PC-9 (cell line): ENCODE measurements around the gene NOS1AP. TPM values are rescaled to one million over a fixed set of nuclear protein-coding genes. Genes with fewer than 3 reads are reported as not detected.

Source experiments
- BruUV-seq: library from RNA; stranded (reverse); fragments of 400-500 nt; replicated peaks from 2 replicates; lab custom pipeline; 2021; lab: Mats Ljungman, UMichigan
- CTCF ChIA-PET: fragments of 300-600 bp; sonication (Branson Sonifier 250); formaldehyde crosslinking; loops from one replicate; lab custom pipeline; 2022; ENCODE audit warnings: antibody characterized with exemption; lab: Charles Lee
- POLR2A ChIA-PET: fragments of 300-600 bp; sonication (Branson Sonifier 250); formaldehyde crosslinking; loops from one replicate; lab custom pipeline; 2022; ENCODE audit warnings: antibody characterized with exemption; ENCODE audit not compliant: unreplicated experiment; lab: Charles Lee
- DNase-seq, 2 experiments: peaks; one replicate each; pipeline versions ENCODE4 v3.0.0 to v3.0.0-alpha.2; 2015 to 2022; ENCODE audit warnings: mixed read lengths in 1 of 2
- H2AFZ ChIP-seq: fragments of 200-600 bp; sonication (generic); 2 replicates; pipeline ENCODE4 v1.8.1; 2017; ENCODE audit warnings: antibody characterized with exemption
- H3F3A ChIP-seq: fragments of 200-600 bp; sonication (generic); 2 replicates; pipeline ENCODE4 v1.8.1; 2017; ENCODE audit warnings: antibody characterized with exemption, mild to moderate bottlenecking, low read depth; ENCODE audit not compliant: insufficient read depth
- H3K27ac ChIP-seq: fragments of 200-600 bp; sonication (generic); 2 replicates; pipeline ENCODE4 v1.6.1; 2016; ENCODE audit warnings: mixed run types
- H3K27me3 ChIP-seq: fragments of 200-600 bp; sonication (generic); 2 replicates; pipeline ENCODE4 v1.6.1; 2016; ENCODE audit warnings: low read depth, mixed run types; ENCODE audit not compliant: insufficient read depth
- H3K36me3 ChIP-seq: fragments of 200-600 bp; sonication (generic); 2 replicates; pipeline ENCODE4 v1.6.1; 2016; ENCODE audit warnings: low read depth, mixed run types
- H3K4me1 ChIP-seq: fragments of 200-600 bp; sonication (generic); replicated peaks from 2 replicates; pipeline ENCODE4 v1.6.1; 2016; ENCODE audit warnings: mixed run types; ENCODE audit not compliant: insufficient read depth
- H3K4me2 ChIP-seq: fragments of 200-600 bp; sonication (generic); 2 replicates; pipeline ENCODE4 v1.6.1; 2017; ENCODE audit warnings: mixed run types
- H3K4me3 ChIP-seq: fragments of 200-600 bp; sonication (generic); 2 replicates; pipeline ENCODE4 v1.6.1; 2016; ENCODE audit warnings: mixed run types
- H3K79me2 ChIP-seq: fragments of 200-600 bp; sonication (generic); 2 replicates; pipeline ENCODE4 v1.6.1; 2017; ENCODE audit warnings: low read depth, mixed run types
- H3K9me2 ChIP-seq: fragments of 200-600 bp; sonication (generic); 2 replicates; pipeline ENCODE4 v1.8.1; 2017; ENCODE audit warnings: mild to moderate bottlenecking; ENCODE audit not compliant: insufficient read depth
- H3K9me3 ChIP-seq: fragments of 200-600 bp; sonication (generic); 2 replicates; pipeline ENCODE4 v1.8.1; 2016; ENCODE audit warnings: low read depth; ENCODE audit not compliant: insufficient read depth
- H4K20me1 ChIP-seq: fragments of 200-600 bp; sonication (generic); 2 replicates; pipeline ENCODE4 v1.8.1; 2017; ENCODE audit not compliant: insufficient read depth
- EZH2 ChIP-seq: fragments of 200-600 bp; sonication (generic); IDR thresholded peaks from 2 replicates; pipeline ENCODE4 v1.8.0; 2017; ENCODE audit warnings: antibody characterized with exemption, low read depth
- intact Hi-C: fragments of 100-400 bp; cut with micrococcal nuclease; formaldehyde crosslinking; loops from one replicate; pipeline ENCODE4 v1.10.0; 2022; ENCODE audit not compliant: unreplicated experiment
- total RNA-seq: library from RNA; stranded (reverse); gene quantifications from 2 replicates; pipeline ENCODE4 v1.2.3, GENCODE V29; 2021
- TF ChIP-seq, protein P1 (sequence below): fragments of 200-600 bp; sonication (generic); conservative IDR thresholded peaks from 2 replicates; pipeline ENCODE4 v1.6.1; 2017; ENCODE audit warnings: mixed run types, antibody characterized with exemption, mild to moderate bottlenecking, moderate library complexity

Gene NOS1AP
- total RNA-seq, 1 experiment from 2014 or later: 9.9 TPM

DNA sequence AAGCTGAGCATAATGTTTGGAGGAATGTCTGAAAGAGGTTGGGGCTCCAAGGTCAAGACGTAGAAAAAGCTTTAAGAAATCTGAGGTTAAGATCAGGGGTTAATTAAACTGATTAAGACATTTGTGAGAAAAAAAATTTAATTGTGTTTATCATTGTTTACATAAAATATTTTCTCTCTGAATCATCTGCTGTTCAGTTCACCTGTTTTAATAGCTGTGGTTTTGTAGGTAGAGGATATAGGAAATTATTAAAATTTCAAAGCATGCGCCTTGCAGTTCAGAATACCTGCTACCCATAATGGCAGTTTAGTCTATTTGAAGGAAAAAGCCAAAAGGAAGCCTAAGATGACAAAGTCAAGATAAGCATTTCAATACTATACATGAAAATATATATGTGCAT lies 154.0 kb downstream of the NOS1AP start:
- no peaks in the 10 kb centered on the region for H3K9me2 ChIP-seq
- H3K4me3 ChIP-seq: no peak overlapping the region
- CTCF ChIA-PET: no interaction called here
- H3K4me2 ChIP-seq: peak overlapping the region; percentile 40
- H3K79me2 ChIP-seq: peaks cover 92% of the 10 kb centered on the region
- H3K9me3 ChIP-seq: no peaks in the 10 kb centered on the region
- intact Hi-C loops: no loop called here
- H4K20me1 ChIP-seq: peaks cover 19% of the 10 kb centered on the region; the same call in 1 of the 2 replicates
- H3F3A ChIP-seq: peaks cover 23% of the 10 kb centered on the region
- POLR2A ChIA-PET: no interaction called here
- peaks cover 32% of the 10 kb centered on the region for H3K4me1 ChIP-seq
- no TSS peak for BruUV-seq
- no peak for TF ChIP-seq EZH2
- TF ChIP-seq, protein P1, sequence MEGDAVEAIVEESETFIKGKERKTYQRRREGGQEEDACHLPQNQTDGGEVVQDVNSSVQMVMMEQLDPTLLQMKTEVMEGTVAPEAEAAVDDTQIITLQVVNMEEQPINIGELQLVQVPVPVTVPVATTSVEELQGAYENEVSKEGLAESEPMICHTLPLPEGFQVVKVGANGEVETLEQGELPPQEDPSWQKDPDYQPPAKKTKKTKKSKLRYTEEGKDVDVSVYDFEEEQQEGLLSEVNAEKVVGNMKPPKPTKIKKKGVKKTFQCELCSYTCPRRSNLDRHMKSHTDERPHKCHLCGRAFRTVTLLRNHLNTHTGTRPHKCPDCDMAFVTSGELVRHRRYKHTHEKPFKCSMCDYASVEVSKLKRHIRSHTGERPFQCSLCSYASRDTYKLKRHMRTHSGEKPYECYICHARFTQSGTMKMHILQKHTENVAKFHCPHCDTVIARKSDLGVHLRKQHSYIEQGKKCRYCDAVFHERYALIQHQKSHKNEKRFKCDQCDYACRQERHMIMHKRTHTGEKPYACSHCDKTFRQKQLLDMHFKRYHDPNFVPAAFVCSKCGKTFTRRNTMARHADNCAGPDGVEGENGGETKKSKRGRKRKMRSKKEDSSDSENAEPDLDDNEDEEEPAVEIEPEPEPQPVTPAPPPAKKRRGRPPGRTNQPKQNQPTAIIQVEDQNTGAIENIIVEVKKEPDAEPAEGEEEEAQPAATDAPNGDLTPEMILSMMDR: no peak
- H3K27ac ChIP-seq: peak overlapping the region; percentile 16; the same call in 1 of the 2 replicates
- peak in 1 of 2 experiments; percentile 63 for DNase-seq
- no peaks in the 10 kb centered on the region for H3K36me3 ChIP-seq
- no peaks in the 10 kb centered on the region for H3K27me3 ChIP-seq
- no peak overlapping the region for H2AFZ ChIP-seq

DNA sequence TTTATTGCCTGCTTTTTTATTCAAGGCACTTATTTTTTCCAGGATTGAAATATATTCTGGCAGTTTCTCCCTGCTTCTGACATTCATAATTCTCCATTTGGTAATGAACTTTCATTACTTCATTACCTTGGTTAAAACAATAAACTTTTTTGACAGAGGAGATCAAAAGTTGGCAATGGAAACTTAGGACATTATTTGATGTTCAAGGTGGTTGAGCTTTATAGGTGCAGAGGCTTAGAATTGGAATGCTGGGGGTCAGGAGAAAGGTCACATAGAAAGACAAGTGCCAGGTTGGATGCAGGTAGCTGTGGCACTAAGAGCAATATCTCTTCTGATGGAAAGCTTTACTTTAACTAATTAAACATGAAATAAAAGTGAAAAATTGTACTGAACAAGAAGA lies 154.8 kb downstream of the NOS1AP start:
- H3K9me2 ChIP-seq: no peaks in the 10 kb centered on the region
- H3K9me3 ChIP-seq: no peaks in the 10 kb centered on the region
- ChIA-PET POLR2A (interaction anchor here (0.7 kb wide), 1 partner anchor 473 kb away, joined by 3 read pairs; no protein-coding TSS in a partner anchor), CTCF (no interaction called here)
- H3K36me3 ChIP-seq: no peaks in the 10 kb centered on the region
- DNase-seq: no peak
- H3K27me3 ChIP-seq: no peaks in the 10 kb centered on the region
- no TSS peak for BruUV-seq
- H3K4me2 ChIP-seq: no peak overlapping the region
- no peak overlapping the region for H3K4me3 ChIP-seq
- peaks cover 26% of the 10 kb centered on the region for H3F3A ChIP-seq
- H3K27ac ChIP-seq: no peak overlapping the region
- peaks cover 90% of the 10 kb centered on the region for H3K79me2 ChIP-seq
- H3K4me1 ChIP-seq: peaks cover 32% of the 10 kb centered on the region
- H4K20me1 ChIP-seq: peaks cover 19% of the 10 kb centered on the region; the same call in 1 of the 2 replicates
- TF ChIP-seq, protein P1: no peak
- no peak for TF ChIP-seq EZH2
- H2AFZ ChIP-seq: no peak overlapping the region
- intact Hi-C loops: no loop called here

DNA sequence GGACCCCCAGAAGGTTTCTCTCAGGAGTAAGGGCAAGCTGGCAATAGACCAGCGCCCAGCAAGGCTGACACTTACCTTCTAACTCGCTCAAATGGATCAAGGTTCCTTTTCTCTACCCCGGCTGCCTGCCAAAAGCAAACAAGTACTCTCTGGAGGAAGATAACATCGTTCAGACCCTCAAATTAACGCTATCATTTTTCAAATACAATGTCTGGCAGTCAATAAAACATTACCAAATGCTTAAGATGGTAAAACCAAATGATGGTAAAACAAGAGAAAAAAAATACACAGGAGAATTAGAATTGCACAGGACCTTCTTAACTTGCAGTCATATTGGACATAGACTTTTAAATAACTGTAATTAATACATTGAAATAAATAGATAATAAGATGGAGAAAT lies 159.1 kb downstream of the NOS1AP start:
- DNase-seq: no peak
- H3K27me3 ChIP-seq: no peaks in the 10 kb centered on the region
- no peaks in the 10 kb centered on the region for H3K36me3 ChIP-seq
- POLR2A ChIA-PET: no interaction called here
- peaks cover 77% of the 10 kb centered on the region for H3K79me2 ChIP-seq
- no peak overlapping the region for H2AFZ ChIP-seq
- peaks cover 13% of the 10 kb centered on the region for H3K4me1 ChIP-seq
- CTCF ChIA-PET: no interaction called here
- no TSS peak for BruUV-seq
- H3K9me3 ChIP-seq: no peaks in the 10 kb centered on the region
- H3K9me2 ChIP-seq: no peaks in the 10 kb centered on the region
- TF ChIP-seq EZH2: no peak
- TF ChIP-seq, protein P1: no peak
- H4K20me1 ChIP-seq: peaks cover 11% of the 10 kb centered on the region; the same call in 1 of the 2 replicates
- intact Hi-C loops: no loop called here
- no peak overlapping the region for H3K4me3 ChIP-seq
- H3F3A ChIP-seq: peaks cover 19% of the 10 kb centered on the region
- no peak overlapping the region for H3K4me2 ChIP-seq
- H3K27ac ChIP-seq: no peak overlapping the region
